Epithelial cell of proximal tubule (primary cell): ENCODE measurements around the gene FOXC1. TPM values are rescaled to one million over a fixed set of nuclear protein-coding genes. Genes with fewer than 3 reads are reported as not detected.
A peak's percentile ranks its signal among the peaks of the same experiment; 100 is the strongest.

Experiments used
- DNase-seq: peaks from one replicate; pipeline ENCODE4 v3.0.0-alpha.2; 2011; ENCODE audit warnings: low read depth
- H3K4me3 ChIP-seq: 2 replicates; pipeline ENCODE4 v1.5.1; 2011; ENCODE audit warnings: low read depth, mild to moderate bottlenecking, low read length
- CTCF ChIP-seq: conservative IDR thresholded peaks from 2 replicates; pipeline ENCODE4 v1.5.1; 2012; ENCODE audit warnings: low read depth, mild to moderate bottlenecking, low read length
- total RNA-seq: library from RNA; depleted of rRNA; stranded (reverse); fragments of >200 nt; gene quantifications from 2 replicates; pipeline ENCODE4 v1.2.3, GENCODE V29; 2015

Gene FOXC1
- total RNA-seq, 1 donor from 2014 or later = 27.7 TPM

- no peak for TF ChIP-seq CTCF
- DNase-seq = no peak
- H3K4me3 ChIP-seq = peak overlapping the region; percentile 81
Measured at GRCh38 chr6:1615853-1616420, 6.2 kb downstream of the FOXC1 start.

DNA sequence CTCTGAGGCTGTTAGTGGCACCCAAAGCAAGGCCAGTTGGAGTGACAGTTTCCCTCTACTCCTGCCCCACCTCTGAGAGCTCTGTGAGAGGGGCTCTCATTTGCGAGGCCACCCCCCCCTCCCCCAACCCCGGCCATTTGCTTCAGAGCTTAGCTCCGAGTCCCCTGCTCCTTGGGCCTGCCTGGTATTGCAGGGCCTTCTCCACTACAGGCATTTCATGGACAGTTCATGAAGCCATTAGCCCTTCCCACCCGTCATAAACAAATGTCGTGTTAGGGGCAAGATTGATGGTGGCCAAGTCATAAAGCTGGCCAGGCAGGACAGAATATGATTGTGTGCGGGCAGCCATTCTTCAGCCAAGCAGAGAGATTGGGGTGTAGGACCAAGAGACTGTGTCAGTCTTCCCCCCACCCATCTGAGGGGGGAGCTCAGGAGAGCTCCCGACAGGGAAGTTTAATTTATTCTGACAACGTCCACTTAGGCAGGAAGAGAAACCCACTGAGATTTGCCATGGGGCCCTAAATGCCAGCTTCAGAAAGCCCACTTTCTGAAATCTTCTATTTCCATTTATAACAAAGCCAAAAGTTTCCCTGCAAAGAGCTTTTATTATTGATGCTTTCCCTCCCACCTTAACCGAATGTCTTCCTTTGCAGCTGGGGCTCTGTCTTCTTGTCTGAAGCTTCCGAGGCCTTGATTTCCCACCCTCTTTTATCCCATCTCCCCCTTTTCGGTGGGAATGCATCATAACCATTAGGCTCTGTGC is 7.2 kb downstream of the FOXC1 start:
- TF ChIP-seq CTCF = no peak
- H3K4me3 ChIP-seq = no peak overlapping the region
- DNase-seq = no peak

- TF ChIP-seq CTCF = no peak
- H3K4me3 ChIP-seq = peak overlapping the region; percentile 8
- no peak for DNase-seq
Measured at GRCh38 chr6:1617466-1618310, 8.0 kb downstream of the FOXC1 start.

GRCh38 chr6:1618311-1619097 is 8.8 kb downstream of the FOXC1 start:
- TF ChIP-seq CTCF = no peak
- DNase-seq = no peak
- peak overlapping the region; percentile 47 for H3K4me3 ChIP-seq

DNA sequence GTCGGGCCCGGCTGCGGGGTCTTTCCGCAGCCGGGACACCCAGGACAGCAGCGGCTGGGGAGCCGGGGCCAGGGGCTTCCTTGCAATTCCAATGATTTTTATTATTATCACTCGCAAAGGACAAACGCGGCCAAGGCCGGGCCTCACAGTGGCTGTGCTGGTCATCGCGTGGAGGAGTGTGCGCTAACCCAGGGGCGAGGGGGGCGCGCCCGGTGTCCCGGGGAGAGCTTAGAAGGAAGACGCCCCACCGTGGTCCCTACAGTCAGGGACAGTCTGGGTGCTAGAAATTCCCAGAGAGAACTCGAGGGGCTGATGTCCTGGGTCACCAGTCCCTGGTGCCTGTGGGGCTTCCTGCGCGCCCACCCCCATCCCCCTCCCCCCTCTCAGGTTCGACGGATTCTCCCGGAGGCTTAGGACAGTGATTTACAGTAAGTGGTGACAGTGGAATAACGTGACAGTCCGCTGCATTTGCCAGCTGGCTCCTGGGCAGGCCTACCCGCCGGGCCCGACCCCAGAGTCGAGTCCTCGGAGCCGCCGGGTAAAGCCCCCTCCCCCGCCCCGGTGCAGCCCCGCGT is 9.5 kb downstream of the FOXC1 start:
- no peak for TF ChIP-seq CTCF
- H3K4me3 ChIP-seq = peak overlapping the region; percentile 47
- no peak for DNase-seq

DNA sequence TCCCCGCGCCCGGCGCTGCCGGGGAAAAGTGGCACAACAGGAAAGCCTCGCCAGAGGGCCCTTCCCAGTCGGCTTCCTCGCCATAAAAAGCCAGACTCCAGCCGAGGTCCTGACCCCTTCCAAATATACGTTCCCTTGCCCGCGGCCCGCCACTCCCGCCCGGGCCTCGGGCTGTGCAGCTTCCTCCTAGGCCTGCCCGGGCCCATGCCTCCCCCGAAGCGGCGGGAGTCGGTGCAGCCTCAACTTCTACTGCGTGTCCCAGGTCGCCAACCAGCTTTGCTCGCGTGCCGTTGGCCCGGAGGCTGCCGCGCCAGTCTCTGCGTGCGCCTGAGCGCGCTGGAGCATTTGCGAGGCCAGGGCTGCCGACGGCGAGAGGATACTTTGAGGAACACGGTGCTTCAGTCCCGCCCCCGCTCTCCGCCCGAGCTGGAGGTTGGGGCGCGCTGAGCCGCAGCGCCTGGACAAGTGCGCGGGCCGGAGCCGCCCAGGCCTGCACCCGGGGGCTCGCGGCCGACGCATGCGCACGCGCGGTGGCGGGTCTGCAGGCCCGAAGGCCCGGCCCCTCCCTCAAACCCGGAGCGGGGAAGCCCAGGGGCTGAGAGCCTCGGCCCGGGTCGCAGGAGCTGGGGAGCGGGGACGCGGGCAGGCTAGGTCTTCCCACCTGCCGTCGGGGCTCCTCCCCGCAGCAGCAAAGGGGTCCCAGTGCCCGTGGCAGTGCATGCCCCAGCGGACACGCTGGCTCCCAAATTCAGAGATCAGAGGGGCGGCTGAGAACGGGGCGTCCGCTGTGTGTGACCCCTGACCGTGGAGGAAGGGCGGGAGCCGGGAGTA is 10.2 kb downstream of the FOXC1 start:
- no peak for TF ChIP-seq CTCF
- no peak for DNase-seq
- peak overlapping the region; percentile 47 for H3K4me3 ChIP-seq
